Urinary bladder (tissue), 4 donors: ENCODE measurements around the gene FOXN1. TPM values are rescaled to one million over a fixed set of nuclear protein-coding genes. Genes with fewer than 3 reads are reported as not detected.
"Not testable (repeated sequence)": the region's sequence is repeated elsewhere in the genome, so short reads cannot be mapped to it uniquely, and the experiment has no call there.

Experiments
- DNase-seq: peaks from one replicate; pipeline ENCODE4 v3.0.0-alpha.2; 2015; ENCODE audit errors: extremely low spot score
- H3K27ac ChIP-seq: one replicate; pipeline ENCODE4 v1.5.1; 2013; ENCODE audit warnings: low read depth, mild to moderate bottlenecking, moderate library complexity
- H3K36me3 ChIP-seq: one replicate; pipeline ENCODE4 v1.6.1; 2013; ENCODE audit warnings: mild to moderate bottlenecking, moderate library complexity; ENCODE audit not compliant: insufficient read depth
- H3K4me1 ChIP-seq: one replicate; pipeline ENCODE4 v1.6.1; 2013; ENCODE audit warnings: mild to moderate bottlenecking, moderate library complexity; ENCODE audit not compliant: insufficient read depth
- H3K4me3 ChIP-seq: one replicate; pipeline ENCODE4 v1.5.1; 2013; ENCODE audit warnings: low read depth, low read length
- WGBS: extraction: QIAGEN DNeasy Blood & Tissue Kit; methylation state at CpG from one replicate; pipeline ENCODE4 v1.1.7; 2013; 5-methylcytosine and 5-hydroxymethylcytosine counted together
- polyA plus RNA-seq: library from polyadenylated mRNA; stranded (reverse); fragments of 200-250 nt; gene quantifications from one replicate; pipeline ENCODE4 v1.2.3, GENCODE V29; 2013
- total RNA-seq: library from RNA; depleted of rRNA; stranded (reverse); fragments of >200 nt; gene quantifications from one replicate; pipeline ENCODE4 v1.2.3, GENCODE V29; 2014
- donor health status: healthy with polysubstance abuse.
- donor health status: healthy.

The FOXN1 gene
- total and polyA plus RNA-seq, 2 donors = 0.11 to 0.13 TPM

DNA sequence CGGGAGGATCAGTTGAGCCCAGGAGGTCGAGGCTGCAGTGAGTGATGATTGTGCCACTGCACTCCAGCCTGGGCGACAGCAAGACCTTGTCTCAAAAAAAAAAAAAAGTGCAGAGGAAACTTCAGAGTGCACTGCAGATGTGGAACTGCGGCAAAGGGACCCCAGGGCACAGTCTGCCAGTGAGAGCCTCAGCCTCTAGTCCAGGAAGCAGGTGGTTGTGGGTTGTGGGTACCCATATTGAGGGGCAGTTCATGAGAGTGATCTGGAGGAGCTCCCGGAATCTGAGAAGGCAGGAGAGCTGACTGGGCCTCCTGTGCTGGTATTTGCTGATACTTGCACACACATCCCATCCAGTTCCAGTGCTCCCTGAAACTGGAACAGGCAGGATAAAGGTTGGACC lies 13.1 kb downstream of the FOXN1 start:
- 69% methylated on average over 5 of the region's 5 CpGs for WGBS
- no peaks in the 10 kb centered on the region for H3K4me1 ChIP-seq
- no peak overlapping the region for H3K27ac ChIP-seq
- DNase-seq = no peak
- no peaks in the 10 kb centered on the region for H3K36me3 ChIP-seq
- H3K4me3 ChIP-seq = no peak overlapping the region

DNA sequence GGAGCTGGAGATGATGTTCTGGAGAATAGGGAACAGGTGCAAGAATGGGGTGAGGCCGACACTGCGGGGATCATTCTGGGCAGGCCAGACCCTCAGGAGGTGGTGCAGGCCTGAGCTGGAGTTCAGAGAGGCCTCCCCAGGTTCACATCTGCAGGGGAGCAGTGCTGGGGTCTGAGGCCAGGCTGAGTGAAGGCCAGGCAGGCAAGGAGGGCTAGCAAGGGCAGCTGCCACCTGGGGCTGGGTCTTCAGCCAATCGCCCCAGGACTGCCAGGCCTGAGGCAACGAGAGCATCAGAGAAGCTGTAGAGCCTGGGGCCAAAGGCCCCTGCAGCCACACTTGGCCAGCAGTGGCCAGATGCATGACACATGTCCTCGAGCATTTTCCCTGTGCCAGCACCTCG lies 14.5 kb downstream of the FOXN1 start:
- Histone ChIP-seq H3K4me1 (no peaks in the 10 kb centered on the region), H3K36me3 (no peaks in the 10 kb centered on the region), H3K4me3 (no peak overlapping the region), H3K27ac (no peak overlapping the region)
- DNase-seq = no peak
- 83% methylated on average over 6 of the region's 6 CpGs for WGBS

DNA sequence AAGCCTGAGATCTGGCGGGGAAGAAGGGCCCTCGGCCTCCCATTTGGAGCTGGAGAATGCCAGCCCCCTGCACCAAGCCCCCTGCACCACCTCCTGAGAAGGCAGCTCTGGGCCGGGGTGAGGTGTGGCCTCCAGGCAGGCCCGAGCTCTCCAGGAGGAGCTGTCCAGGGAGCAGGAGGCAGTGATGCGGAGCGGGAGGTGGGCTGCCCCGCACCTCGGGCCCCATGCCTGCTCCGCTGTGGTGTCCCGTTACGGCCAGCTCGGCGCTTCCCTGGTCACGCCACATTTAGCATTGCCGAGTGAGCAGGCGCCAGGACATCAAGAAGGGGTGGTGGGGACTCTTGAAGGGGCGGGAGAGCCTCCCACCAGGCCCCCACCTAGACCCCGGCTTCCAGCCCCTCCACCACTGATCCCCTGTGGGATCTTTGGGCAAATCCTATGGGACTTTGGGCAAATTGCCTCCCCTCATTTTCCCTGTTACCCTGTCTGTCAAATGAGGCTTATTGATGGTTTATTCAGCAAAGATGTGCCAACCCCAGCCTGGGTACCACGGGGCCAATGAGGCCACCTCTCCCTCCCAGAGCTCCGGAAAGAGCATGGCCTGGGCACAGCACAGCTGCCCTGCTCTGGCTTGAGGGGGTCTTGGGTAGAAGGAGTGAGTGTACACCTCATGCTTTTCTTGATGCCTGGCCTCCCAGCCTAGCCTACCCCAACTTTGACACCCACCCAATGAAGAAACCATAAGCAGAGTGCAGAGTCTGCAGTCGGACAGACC lies 15.3 kb downstream of the FOXN1 start:
- no peaks in the 10 kb centered on the region for H3K4me1 ChIP-seq
- no peak for DNase-seq

DNA sequence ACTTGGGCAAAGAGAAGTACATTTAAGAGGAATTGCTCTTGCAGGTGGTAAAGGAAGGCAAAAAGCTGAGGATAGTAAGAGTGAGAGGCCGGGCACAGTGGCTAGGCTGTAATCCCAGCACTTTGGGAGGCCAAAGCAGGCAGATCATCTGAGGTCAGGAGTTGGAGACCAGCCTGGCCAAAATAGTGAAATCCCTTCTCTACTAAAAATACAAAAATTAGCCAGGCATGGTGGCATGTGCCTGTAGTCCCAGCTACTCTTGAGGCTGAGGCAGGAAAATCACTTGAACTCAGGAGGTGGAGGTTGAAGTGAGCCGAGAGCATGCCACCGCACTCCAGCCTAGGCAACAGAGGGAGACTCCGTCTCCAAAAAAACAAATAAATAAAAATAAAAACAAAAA lies 16.1 kb downstream of the FOXN1 start:
- H3K36me3 ChIP-seq, H3K4me1 ChIP-seq, H3K27ac ChIP-seq, H3K4me3 ChIP-seq, DNase-seq: not testable (repeated sequence)
- WGBS = 91% methylated on average over 4 of the region's 4 CpGs

More for the DNA sequence above, 15.3 kb downstream of the FOXN1 start:
- no peaks in the 10 kb centered on the region for H3K36me3 ChIP-seq
- H3K27ac ChIP-seq = no peak overlapping the region
- WGBS = 47% methylated on average over 21 of the region's 21 CpGs
- no peak overlapping the region for H3K4me3 ChIP-seq

DNA sequence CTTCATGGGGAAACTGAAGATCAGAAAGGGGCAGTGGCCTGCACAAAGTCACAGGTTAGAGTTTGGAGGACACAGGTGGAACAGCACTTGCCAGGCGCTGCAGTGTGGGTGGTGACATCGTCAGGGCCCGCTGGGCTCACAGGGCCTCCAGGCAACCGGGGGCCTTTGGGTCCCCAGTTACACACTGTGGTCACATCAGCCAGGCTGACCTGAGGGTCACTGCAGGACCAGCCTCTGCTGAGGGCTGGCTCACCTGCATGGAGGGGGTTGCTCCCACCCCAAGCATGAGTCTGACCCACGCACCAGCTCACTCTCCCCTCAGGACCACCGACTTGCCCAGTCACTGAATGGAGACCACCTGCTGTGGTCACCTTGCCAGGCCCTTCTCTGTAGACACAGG lies 17.0 kb downstream of the FOXN1 start:
- WGBS = 88% methylated on average over 6 of the region's 6 CpGs
- H3K4me3 ChIP-seq = no peak overlapping the region
- H3K27ac ChIP-seq = no peak overlapping the region
- DNase-seq = no peak
- H3K4me1 ChIP-seq = no peaks in the 10 kb centered on the region
- no peaks in the 10 kb centered on the region for H3K36me3 ChIP-seq

DNA sequence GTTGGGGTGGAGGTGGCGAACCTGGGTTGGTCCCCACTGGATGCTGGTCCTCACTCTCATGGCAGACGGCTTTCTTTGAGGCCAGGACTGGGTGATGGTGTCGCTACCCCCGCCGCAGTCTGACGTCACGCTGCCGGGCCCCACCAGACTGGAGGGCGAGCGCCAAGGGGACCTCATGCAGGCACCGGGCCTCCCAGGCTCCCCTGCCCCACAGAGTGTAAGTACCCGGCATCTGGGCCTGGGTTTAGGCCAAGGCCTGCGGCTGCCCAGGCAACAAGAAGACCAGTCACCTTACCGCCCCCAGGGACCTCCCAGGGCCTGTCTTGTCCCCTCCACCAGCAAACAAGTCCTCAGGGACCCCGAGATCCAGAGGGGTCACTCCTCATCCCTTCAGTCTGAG lies 17.7 kb downstream of the FOXN1 start:
- Histone ChIP-seq H3K4me1 (no peaks in the 10 kb centered on the region), H3K27ac (no peak overlapping the region), H3K4me3 (no peak overlapping the region), H3K36me3 (no peaks in the 10 kb centered on the region)
- no peak for DNase-seq
- 86% methylated on average over 15 of the region's 15 CpGs for WGBS

DNA sequence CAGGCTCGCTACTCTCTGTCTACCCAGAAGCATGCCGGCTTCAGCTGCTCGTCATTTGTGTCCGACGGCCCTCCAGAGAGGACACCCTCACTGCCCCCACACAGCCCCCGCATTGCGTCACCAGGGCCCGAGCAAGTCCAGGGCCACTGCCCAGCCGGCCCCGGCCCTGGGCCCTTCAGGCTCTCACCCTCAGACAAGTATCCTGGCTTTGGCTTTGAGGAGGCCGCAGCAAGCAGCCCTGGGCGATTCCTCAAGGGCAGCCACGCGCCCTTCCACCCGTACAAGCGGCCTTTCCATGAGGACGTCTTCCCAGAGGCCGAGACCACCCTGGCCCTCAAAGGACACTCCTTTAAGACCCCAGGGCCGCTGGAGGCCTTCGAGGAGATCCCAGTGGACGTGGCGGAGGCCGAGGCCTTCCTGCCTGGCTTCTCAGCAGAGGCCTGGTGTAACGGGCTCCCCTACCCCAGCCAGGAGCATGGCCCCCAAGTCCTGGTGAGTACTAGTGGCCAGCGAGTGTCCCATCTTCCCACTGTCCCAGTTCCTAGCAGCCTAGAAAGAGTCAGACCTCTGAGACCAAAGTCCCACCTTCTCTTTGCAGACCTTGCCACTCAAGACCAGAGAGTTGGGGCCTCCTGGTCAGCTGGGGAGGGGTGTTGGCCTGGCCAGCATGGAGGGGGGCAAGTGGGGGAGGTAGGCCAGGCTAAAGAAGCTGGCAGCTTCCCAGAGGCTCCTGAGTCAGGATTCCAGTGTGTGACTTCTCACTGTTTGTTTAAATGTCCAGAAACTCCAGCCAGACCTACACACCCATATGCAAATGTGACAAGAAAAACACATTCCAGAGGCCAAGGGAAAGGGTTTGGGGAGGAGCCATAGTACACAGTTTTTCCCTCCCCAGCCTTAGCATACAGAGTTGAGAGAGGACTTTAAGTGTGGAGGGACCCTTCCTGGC lies 18.6 kb downstream of the FOXN1 start:
- Histone ChIP-seq H3K4me3 (no peak overlapping the region), H3K36me3 (no peaks in the 10 kb centered on the region), H3K27ac (peak overlapping the region; percentile 3), H3K4me1 (no peaks in the 10 kb centered on the region)
- DNase-seq = peak; percentile 64
- 90% methylated on average over 25 of the region's 25 CpGs for WGBS

DNA sequence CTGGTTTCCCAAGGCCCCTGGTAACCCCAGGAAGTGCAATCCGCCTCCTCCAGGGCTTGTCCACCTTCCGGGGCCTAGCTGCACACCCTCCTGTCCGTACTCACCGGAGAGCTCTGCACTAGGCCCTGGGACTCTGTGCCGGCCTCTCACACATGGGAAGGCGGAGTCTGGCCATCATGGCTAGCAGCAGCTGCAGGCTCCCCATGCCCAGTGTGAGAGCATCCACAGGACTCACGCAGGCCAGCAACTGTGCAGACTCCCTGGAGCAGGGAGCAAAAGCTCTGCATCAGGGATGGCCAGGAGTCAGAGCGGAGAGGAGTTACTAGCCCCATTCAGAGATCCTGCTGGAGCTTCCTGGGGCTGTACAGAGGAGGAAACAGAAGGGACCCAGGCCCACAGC lies 20.2 kb downstream of the FOXN1 start:
- no peak for DNase-seq
- Histone ChIP-seq H3K4me3 (no peak overlapping the region), H3K4me1 (no peaks in the 10 kb centered on the region), H3K36me3 (no peaks in the 10 kb centered on the region), H3K27ac (peak overlapping the region; percentile 3)
- WGBS = 77% methylated on average over 8 of the region's 8 CpGs

DNA sequence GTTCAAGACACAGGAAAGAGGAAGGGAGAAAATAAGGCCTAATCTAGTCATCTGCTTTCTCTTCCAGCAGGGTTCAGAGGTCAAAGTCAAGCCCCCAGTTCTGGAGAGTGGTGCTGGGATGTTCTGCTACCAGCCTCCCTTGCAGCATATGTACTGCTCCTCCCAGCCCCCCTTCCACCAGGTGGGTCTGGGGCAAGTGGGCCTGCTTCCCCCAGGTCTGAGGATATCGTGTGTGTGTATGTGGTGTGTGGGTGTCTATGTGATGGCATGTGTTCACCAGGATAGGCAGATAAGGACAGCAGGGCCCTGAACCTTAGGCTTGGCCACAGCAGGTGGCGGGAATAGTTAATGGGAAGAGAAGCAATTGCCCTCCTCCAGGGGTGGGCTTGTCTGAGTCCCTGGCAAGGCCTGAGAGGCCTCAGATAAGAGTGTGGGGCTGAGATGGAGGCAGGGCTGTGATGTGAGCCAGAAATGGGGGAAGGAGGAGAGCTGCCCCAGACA lies 21.1 kb downstream of the FOXN1 start:
- WGBS = 94% methylated on average over 2 of the region's 2 CpGs
- Histone ChIP-seq H3K36me3 (no peaks in the 10 kb centered on the region), H3K4me3 (no peak overlapping the region), H3K27ac (peak overlapping the region; percentile 38), H3K4me1 (no peaks in the 10 kb centered on the region)
- no peak for DNase-seq

DNA sequence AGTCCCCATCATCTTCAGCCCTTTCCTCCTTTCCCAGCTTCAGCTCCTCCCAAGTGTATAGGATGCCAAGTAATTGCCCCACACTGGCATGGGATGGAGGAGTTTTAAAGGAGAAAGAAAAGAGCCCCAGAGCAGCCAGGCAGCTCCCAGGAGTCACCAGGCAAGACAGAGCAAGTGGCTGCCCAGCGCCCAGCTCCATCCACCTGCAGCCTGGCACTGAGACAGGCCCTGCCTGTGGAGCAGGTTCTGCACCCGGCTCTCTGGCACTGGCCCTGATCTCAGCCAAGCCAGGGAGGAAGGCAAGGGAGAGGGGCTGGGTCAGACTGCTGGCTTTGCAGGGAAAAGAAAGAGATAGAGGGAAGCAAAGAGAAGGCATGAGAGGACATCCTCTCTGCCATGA lies 21.7 kb downstream of the FOXN1 start:
- H3K4me3 ChIP-seq = no peak overlapping the region
- H3K4me1 ChIP-seq = no peaks in the 10 kb centered on the region
- WGBS = 88% methylated on average over 2 of the region's 2 CpGs
- H3K27ac ChIP-seq = peak overlapping the region; percentile 38
- DNase-seq = no peak
- no peaks in the 10 kb centered on the region for H3K36me3 ChIP-seq

DNA sequence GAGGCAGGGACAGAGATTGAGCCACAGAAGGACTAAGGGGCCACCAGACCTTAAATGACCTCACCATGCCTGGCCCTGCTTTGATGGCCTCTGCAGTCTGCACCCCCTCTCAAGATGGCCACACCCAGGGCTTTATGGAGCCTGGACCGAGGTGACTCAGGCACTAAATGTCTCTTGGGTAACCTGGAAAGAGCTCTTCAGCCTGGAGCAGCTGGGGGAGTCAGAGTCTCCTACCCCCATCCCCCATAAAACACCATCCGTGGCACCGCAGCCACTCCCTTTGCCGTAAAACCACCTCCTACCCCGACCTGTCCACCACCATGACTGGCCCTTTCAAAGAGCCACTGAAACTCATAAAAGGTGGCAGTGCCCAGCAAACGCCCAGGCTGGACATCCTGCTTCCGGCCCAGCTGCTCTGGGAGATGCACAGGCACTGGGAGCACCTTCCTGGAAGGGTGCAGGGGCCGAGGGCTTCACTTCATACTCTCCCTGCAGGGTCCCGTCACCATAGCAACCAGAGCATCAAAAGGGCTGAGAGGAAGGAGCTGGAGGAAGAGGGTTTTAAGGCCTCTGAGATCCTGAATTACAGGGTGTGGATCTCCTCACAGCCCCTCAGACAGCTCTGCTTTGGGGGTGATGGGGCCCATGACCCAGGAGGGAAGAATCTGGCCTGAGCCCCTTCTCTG lies 22.3 kb downstream of the FOXN1 start:
- DNase-seq = no peak
- Histone ChIP-seq H3K36me3 (no peaks in the 10 kb centered on the region), H3K27ac (no peak overlapping the region), H3K4me1 (no peaks in the 10 kb centered on the region), H3K4me3 (no peak overlapping the region)
- WGBS = 64% methylated on average over 9 of the region's 9 CpGs

DNA sequence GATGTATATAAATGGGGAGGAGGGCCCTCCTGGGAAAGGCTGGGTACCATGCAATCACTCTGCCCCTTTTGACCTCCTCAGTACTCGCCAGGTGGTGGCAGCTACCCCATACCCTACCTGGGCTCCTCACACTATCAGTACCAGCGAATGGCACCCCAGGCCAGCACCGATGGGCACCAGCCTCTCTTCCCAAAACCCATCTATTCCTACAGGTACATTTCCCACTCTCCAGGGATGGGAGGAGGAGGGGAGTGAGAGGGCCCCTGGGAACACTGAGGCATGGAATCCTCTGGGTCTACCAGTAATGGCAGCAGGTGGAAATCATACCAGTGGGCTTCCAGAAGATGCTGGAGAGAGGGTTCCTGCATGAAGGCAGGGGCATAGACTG lies 22.9 kb downstream of the FOXN1 start:
- Histone ChIP-seq H3K27ac (no peak overlapping the region), H3K36me3 (no peaks in the 10 kb centered on the region), H3K4me3 (no peak overlapping the region), H3K4me1 (no peaks in the 10 kb centered on the region)
- no peak for DNase-seq
- WGBS = 84% methylated on average over 3 of the region's 3 CpGs

DNA sequence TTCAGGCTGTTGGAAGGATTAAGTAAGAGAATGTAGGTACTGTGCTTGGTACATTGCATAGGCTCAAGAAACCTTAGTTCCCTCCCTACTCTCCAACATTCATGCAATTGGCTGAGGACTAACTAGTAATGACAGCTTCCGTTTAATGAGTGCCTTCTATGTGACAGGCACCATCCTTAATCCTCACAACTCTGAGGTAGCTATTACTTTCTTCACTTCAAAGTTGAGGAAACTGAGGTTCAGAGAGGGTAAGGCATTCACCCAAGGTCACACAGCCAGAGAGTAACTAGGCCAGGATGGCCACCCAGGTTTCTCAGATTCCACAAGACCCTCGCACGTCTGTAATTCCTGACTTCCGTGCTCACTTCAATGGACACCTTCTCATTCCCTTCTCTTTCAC lies 24.1 kb downstream of the FOXN1 start:
- no peaks in the 10 kb centered on the region for H3K36me3 ChIP-seq
- H3K4me1 ChIP-seq = no peaks in the 10 kb centered on the region
- 84% methylated on average over 4 of the region's 4 CpGs for WGBS
- no peak for DNase-seq
- H3K4me3 ChIP-seq = no peak overlapping the region
- H3K27ac ChIP-seq = no peak overlapping the region
